HL-60 (cell line): Measurements from ENCODE around the gene SENP8.

Experiments
- DNase-seq, 2 experiments: peaks; one replicate each; pipeline ENCODE4 v3.0.0-alpha.2; 2010 to 2020; ENCODE audit warnings: low read depth in 1 of 2, low spot score in 1 of 2
- H3K27ac ChIP-seq: fragments of 250-450 bp; sonication (Bioruptor Pico); replicated peaks from 2 replicates; pipeline ENCODE4 v1.5.1; 2020; ENCODE audit warnings: mild to moderate bottlenecking, moderate library complexity
- H3K27me3 ChIP-seq: fragments of 250-450 bp; sonication (Bioruptor Pico); 2 replicates; pipeline ENCODE4 v1.5.1; 2021; ENCODE audit warnings: mild to moderate bottlenecking, moderate library complexity; ENCODE audit not compliant: insufficient read depth, poor library complexity, severe bottlenecking
- H3K4me3 ChIP-seq: replicated peaks from 2 replicates; pipeline ENCODE4 v1.5.1; 2011; ENCODE audit warnings: mild to moderate bottlenecking, control low read depth, low read length; ENCODE audit not compliant: insufficient read depth
- CTCF ChIP-seq: IDR thresholded peaks from one replicate; pipeline ENCODE4 v1.5.1; 2011; ENCODE audit warnings: low read length, control low read depth, inconsistent platforms; ENCODE audit not compliant: insufficient read depth
- GABPA ChIP-seq: IDR thresholded peaks from 2 replicates; pipeline ENCODE4 v1.6.1; 2012; ENCODE audit warnings: low read depth
- POLR2AphosphoS5 ChIP-seq: IDR thresholded peaks from 2 replicates; pipeline ENCODE4 v1.6.1; 2012; ENCODE audit warnings: low read depth
- REST ChIP-seq: IDR thresholded peaks from 2 replicates; pipeline ENCODE4 v1.6.1; 2012; ENCODE audit warnings: low read depth; ENCODE audit not compliant: insufficient replicate concordance
- SPI1 ChIP-seq: IDR thresholded peaks from 2 replicates; pipeline ENCODE4 v1.6.1; 2012; ENCODE audit warnings: low read depth, mild to moderate bottlenecking, borderline replicate concordance

SENP8 gene

GRCh38 chr15:72189250-72189902 lies 71.2 kb downstream of the SENP8 start:
- no peak overlapping the region for H3K27ac ChIP-seq
- TF ChIP-seq CTCF (no peak), REST (no peak), GABPA (no peak), POLR2AphosphoS5 (no peak), SPI1 (no peak)
- no peak overlapping the region for H3K4me3 ChIP-seq
- peaks cover 11% of the 10 kb centered on the region for H3K27me3 ChIP-seq
- no peak for DNase-seq

GRCh38 chr15:72192416-72192815 lies 74.2 kb downstream of the SENP8 start:
- no peak for DNase-seq
- Histone ChIP-seq H3K4me3 (no peak overlapping the region), H3K27ac (no peak overlapping the region), H3K27me3 (peaks cover 2% of the 10 kb centered on the region)
- TF ChIP-seq GABPA (no peak), SPI1 (no peak), POLR2AphosphoS5 (no peak), CTCF (no peak), REST (no peak)
